Measurements from ENCODE around the gene RPS6KA5.

RPS6KA5 gene

DNA sequence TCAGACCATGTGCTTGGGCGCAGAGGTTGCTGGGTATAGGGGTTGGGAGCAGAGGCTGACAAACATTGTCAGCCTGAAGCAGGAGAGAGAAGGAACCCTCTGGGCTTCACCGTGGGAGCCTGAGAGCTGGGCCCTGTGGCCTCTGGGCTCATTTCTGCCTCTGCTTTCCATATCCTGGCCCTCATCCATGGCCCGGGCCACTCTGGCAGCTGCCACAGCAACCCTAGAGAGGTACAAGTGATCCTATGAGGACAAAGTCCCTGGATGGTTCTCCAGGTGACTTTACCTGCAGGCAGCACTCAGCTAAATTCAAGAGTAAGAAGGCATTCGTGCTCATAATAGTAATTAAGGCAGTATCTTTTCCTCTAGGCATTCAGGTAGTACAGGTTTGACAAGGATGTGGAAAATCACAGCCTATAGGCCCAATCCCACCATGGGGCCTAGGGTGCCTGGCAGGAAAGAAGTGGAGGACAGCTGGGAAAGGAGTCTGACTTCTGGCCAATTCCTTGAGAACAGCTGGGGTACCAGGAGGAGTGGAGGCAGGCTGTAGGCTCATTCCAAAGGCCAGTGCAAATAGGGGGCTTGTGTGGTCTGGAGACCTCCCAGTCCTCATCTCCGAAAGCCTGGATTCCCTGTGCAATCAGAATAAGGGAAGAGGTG lies 240.6 kb downstream of the RPS6KA5 start:
- peaks cover 9% of the 10 kb centered on the region for H3K9me3 ChIP-seq (ENCODE audit: control insufficient read depth, insufficient read depth, low read length)
- no peaks in the 10 kb centered on the region for H4K20me1 ChIP-seq (ENCODE audit: control insufficient read depth, insufficient read depth, low read depth, low read length)
- no peaks in the 10 kb centered on the region for H3K4me1 ChIP-seq (ENCODE audit: control insufficient read depth, low read length)
- H3F3A ChIP-seq (ENCODE audit: control insufficient read depth, insufficient read depth), result no peaks in the 10 kb centered on the region
- no peaks in the 10 kb centered on the region for H3K79me2 ChIP-seq (ENCODE audit: control insufficient read depth, low read length)
- no peak overlapping the region for H3K4me2 ChIP-seq (ENCODE audit: low read length)
- H3K36me3 ChIP-seq (ENCODE audit: control insufficient read depth, low read length), result no peaks in the 10 kb centered on the region
- no peaks in the 10 kb centered on the region for H3K9me2 ChIP-seq (replicated peaks; ENCODE audit: control insufficient read depth, low read length)
- no peak overlapping the region for H3K27ac ChIP-seq (ENCODE audit: low read depth, low read length)
- no peak for TF ChIP-seq EZH2phosphoT487 (IDR thresholded peaks at IDR 0.05; ENCODE audit: borderline replicate concordance, low read length)
- TF ChIP-seq, protein P1, sequence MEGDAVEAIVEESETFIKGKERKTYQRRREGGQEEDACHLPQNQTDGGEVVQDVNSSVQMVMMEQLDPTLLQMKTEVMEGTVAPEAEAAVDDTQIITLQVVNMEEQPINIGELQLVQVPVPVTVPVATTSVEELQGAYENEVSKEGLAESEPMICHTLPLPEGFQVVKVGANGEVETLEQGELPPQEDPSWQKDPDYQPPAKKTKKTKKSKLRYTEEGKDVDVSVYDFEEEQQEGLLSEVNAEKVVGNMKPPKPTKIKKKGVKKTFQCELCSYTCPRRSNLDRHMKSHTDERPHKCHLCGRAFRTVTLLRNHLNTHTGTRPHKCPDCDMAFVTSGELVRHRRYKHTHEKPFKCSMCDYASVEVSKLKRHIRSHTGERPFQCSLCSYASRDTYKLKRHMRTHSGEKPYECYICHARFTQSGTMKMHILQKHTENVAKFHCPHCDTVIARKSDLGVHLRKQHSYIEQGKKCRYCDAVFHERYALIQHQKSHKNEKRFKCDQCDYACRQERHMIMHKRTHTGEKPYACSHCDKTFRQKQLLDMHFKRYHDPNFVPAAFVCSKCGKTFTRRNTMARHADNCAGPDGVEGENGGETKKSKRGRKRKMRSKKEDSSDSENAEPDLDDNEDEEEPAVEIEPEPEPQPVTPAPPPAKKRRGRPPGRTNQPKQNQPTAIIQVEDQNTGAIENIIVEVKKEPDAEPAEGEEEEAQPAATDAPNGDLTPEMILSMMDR (IDR thresholded peaks at IDR 0.05; ENCODE audit: low read depth, low read length, poor library complexity, severe bottlenecking), result no peak
- peaks cover 14% of the 10 kb centered on the region for H3K27me3 ChIP-seq (ENCODE audit: control insufficient read depth, low read length)
- H3K4me3 ChIP-seq (ENCODE audit: low read length), result no peak overlapping the region

DNA sequence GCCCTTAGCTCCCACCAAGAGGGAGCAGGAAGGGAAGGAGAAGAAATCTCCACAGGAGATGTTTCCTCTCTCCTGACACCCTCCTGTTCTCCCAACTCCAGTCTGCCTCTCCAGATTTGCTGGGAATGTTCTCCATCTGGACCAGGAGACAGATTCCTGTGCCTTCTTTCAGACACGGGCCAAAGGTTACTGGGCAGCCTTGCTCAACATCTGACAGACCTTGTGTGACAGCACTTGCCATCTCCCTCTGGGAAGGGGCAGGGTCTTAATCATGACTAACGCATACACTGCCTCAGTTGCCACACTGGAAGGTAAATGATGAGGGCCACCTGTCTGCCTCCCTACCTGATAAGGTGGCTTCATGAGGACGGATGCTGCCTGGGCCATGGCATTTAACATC lies 241.7 kb downstream of the RPS6KA5 start:
- Histone ChIP-seq H3K79me2 (ENCODE audit: control insufficient read depth, low read length) (no peaks in the 10 kb centered on the region), H3K4me2 (ENCODE audit: low read length) (no peak overlapping the region)
- TF ChIP-seq, protein P1 (IDR thresholded peaks at IDR 0.05; ENCODE audit: low read depth, low read length, poor library complexity, severe bottlenecking), result no peak
- TF ChIP-seq EZH2phosphoT487 (IDR thresholded peaks at IDR 0.05; ENCODE audit: borderline replicate concordance, low read length), result no peak

GRCh38 chr14:90816681-90817436 lies 243.6 kb downstream of the RPS6KA5 start:
- Histone ChIP-seq H3K27me3 (ENCODE audit: control insufficient read depth, low read length) (peaks cover 15% of the 10 kb centered on the region), H3K79me2 (ENCODE audit: control insufficient read depth, low read length) (no peaks in the 10 kb centered on the region), H3K27ac (ENCODE audit: low read depth, low read length) (no peak overlapping the region), H3F3A (ENCODE audit: control insufficient read depth, insufficient read depth) (no peaks in the 10 kb centered on the region), H3K4me2 (ENCODE audit: low read length) (no peak overlapping the region), H3K9me2 (replicated peaks; ENCODE audit: control insufficient read depth, low read length) (no peaks in the 10 kb centered on the region), H4K20me1 (ENCODE audit: control insufficient read depth, insufficient read depth, low read depth, low read length) (no peaks in the 10 kb centered on the region), H3K9me3 (ENCODE audit: control insufficient read depth, insufficient read depth, low read length) (no peaks in the 10 kb centered on the region), H3K4me1 (ENCODE audit: control insufficient read depth, low read length) (no peaks in the 10 kb centered on the region), H3K36me3 (ENCODE audit: control insufficient read depth, low read length) (no peaks in the 10 kb centered on the region), H3K4me3 (ENCODE audit: low read length) (no peak overlapping the region)
- no peak for TF ChIP-seq EZH2phosphoT487 (IDR thresholded peaks at IDR 0.05; ENCODE audit: borderline replicate concordance, low read length)
- TF ChIP-seq, protein P1 (IDR thresholded peaks at IDR 0.05; ENCODE audit: low read depth, low read length, poor library complexity, severe bottlenecking), result no peak

More for the DNA sequence above, 241.7 kb downstream of the RPS6KA5 start:
- H3K27me3 ChIP-seq (ENCODE audit: control insufficient read depth, low read length), result peaks cover 15% of the 10 kb centered on the region
- no peaks in the 10 kb centered on the region for H3K4me1 ChIP-seq (ENCODE audit: control insufficient read depth, low read length)
- H4K20me1 ChIP-seq (ENCODE audit: control insufficient read depth, insufficient read depth, low read depth, low read length), result no peaks in the 10 kb centered on the region
- no peak overlapping the region for H3K27ac ChIP-seq (ENCODE audit: low read depth, low read length)
- H3K4me3 ChIP-seq (ENCODE audit: low read length), result no peak overlapping the region
- no peaks in the 10 kb centered on the region for H3K9me2 ChIP-seq (replicated peaks; ENCODE audit: control insufficient read depth, low read length)
- no peaks in the 10 kb centered on the region for H3K36me3 ChIP-seq (ENCODE audit: control insufficient read depth, low read length)
- no peaks in the 10 kb centered on the region for H3F3A ChIP-seq (ENCODE audit: control insufficient read depth, insufficient read depth)
- peaks cover 3% of the 10 kb centered on the region; the same call in 1 of the 2 replicates for H3K9me3 ChIP-seq (ENCODE audit: control insufficient read depth, insufficient read depth, low read length)

All from DOHH2 (cell line).